Measurements from ENCODE around the gene ULK4. TPM values are rescaled to one million over a fixed set of nuclear protein-coding genes. Genes with fewer than 3 reads are reported as not detected.
"Not testable (repeated sequence)": the region's sequence is repeated elsewhere in the genome, so short reads cannot be mapped to it uniquely, and the experiment has no call there.

The ULK4 gene
- total RNA-seq, 1 experiment from 2014 or later: 6.3 TPM

DNA sequence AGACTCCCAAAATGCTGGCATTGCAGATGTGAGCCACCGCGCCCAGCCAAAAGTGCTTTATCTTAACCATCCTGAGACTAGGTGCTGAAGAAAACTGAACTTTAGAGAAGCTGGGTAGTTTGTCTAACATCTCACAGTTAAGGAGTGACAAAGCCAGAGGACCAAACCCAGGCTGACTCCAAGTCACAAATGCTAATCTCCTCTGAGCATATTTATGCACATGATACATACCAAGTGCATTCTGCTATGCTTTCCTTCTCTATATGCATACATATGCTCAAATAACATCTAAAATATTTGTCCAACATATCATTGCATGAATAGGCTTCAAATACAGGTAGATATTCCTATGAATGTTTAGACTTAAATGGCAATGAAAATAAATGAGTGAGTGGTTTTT, 505.7 kb downstream of the ULK4 start:
- no peaks in the 10 kb centered on the region for H3K9me2 ChIP-seq (ENCODE audit: insufficient read depth)
- no peaks in the 10 kb centered on the region for H3K9me3 ChIP-seq (ENCODE audit: control insufficient read depth in 1 of 2, insufficient read depth in 1 of 2, low read depth in 1 of 2, low read length in 2 of 2)
- no peak overlapping the region for H3K27ac ChIP-seq (ENCODE audit: low read depth, low read length)
- intact Hi-C loops (cut with micrococcal nuclease): no loop called here
- DNase-seq (ENCODE audit: low read depth, low spot score) (no peak), ATAC-seq (no peak)
- no peak overlapping the region for H3K4me2 ChIP-seq (ENCODE audit: low read length)
- TF ChIP-seq CTCF (IDR thresholded peaks at IDR 0.05 in 2 of 3, conservative IDR thresholded peaks at IDR 0.05 in 1 of 3; ENCODE audit: borderline replicate concordance in 1 of 3, insufficient read depth in 1 of 3, low read depth in 2 of 3, low read length in 2 of 3) (no peak), EZH2phosphoT487 (IDR thresholded peaks at IDR 0.05; ENCODE audit: borderline replicate concordance) (no peak), EGR1 (IDR thresholded peaks at IDR 0.05; ENCODE audit: low read depth) (no peak), TCF7L2 (IDR thresholded peaks at IDR 0.05; ENCODE audit: borderline replicate concordance, extremely low read depth, insufficient read depth, insufficient read length) (no peak), SP1 (IDR thresholded peaks at IDR 0.05; ENCODE audit: low read depth) (no peak), RAD21 (IDR thresholded peaks at IDR 0.05; ENCODE audit: low read depth) (no peak), SIN3A (IDR thresholded peaks at IDR 0.05; ENCODE audit: low read depth) (no peak), SRF (IDR thresholded peaks at IDR 0.05; ENCODE audit: low read depth) (no peak), ZFX (IDR thresholded peaks at IDR 0.05) (no peak), EZH2 (IDR thresholded peaks at IDR 0.05) (no peak)
- TF ChIP-seq, protein P1, sequence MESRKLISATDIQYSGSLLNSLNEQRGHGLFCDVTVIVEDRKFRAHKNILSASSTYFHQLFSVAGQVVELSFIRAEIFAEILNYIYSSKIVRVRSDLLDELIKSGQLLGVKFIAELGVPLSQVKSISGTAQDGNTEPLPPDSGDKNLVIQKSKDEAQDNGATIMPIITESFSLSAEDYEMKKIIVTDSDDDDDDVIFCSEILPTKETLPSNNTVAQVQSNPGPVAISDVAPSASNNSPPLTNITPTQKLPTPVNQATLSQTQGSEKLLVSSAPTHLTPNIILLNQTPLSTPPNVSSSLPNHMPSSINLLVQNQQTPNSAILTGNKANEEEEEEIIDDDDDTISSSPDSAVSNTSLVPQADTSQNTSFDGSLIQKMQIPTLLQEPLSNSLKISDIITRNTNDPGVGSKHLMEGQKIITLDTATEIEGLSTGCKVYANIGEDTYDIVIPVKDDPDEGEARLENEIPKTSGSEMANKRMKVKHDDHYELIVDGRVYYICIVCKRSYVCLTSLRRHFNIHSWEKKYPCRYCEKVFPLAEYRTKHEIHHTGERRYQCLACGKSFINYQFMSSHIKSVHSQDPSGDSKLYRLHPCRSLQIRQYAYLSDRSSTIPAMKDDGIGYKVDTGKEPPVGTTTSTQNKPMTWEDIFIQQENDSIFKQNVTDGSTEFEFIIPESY (IDR thresholded peaks at IDR 0.05; ENCODE audit: extremely low read depth, insufficient replicate concordance, low read length): no peak
- TF ChIP-seq, protein P2, sequence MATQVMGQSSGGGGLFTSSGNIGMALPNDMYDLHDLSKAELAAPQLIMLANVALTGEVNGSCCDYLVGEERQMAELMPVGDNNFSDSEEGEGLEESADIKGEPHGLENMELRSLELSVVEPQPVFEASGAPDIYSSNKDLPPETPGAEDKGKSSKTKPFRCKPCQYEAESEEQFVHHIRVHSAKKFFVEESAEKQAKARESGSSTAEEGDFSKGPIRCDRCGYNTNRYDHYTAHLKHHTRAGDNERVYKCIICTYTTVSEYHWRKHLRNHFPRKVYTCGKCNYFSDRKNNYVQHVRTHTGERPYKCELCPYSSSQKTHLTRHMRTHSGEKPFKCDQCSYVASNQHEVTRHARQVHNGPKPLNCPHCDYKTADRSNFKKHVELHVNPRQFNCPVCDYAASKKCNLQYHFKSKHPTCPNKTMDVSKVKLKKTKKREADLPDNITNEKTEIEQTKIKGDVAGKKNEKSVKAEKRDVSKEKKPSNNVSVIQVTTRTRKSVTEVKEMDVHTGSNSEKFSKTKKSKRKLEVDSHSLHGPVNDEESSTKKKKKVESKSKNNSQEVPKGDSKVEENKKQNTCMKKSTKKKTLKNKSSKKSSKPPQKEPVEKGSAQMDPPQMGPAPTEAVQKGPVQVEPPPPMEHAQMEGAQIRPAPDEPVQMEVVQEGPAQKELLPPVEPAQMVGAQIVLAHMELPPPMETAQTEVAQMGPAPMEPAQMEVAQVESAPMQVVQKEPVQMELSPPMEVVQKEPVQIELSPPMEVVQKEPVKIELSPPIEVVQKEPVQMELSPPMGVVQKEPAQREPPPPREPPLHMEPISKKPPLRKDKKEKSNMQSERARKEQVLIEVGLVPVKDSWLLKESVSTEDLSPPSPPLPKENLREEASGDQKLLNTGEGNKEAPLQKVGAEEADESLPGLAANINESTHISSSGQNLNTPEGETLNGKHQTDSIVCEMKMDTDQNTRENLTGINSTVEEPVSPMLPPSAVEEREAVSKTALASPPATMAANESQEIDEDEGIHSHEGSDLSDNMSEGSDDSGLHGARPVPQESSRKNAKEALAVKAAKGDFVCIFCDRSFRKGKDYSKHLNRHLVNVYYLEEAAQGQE (IDR thresholded peaks at IDR 0.05; ENCODE audit: low read depth): no peak
- no peaks in the 10 kb centered on the region for H4K20me1 ChIP-seq (ENCODE audit: insufficient read depth)
- H3K79me2 ChIP-seq (ENCODE audit: insufficient read depth, low read length): no peaks in the 10 kb centered on the region
- ChIA-PET POLR2A (no interaction called here), CTCF (no interaction called here), RAD21 (ENCODE audit: low non-redundant PET in 1 of 2, low total read pairs in 2 of 2, uncharacterized antibody in 2 of 2, unreplicated experiment in 2 of 2) (no interaction called here)
- H2AFZ ChIP-seq (ENCODE audit: low read depth, low read length, poor library complexity, severe bottlenecking): no peak overlapping the region
- BruUV-seq (replicated peaks): no TSS peak
- H3K4me1 ChIP-seq (ENCODE audit: control insufficient read depth in 1 of 2, insufficient read depth in 2 of 2, low read length in 2 of 2): no peaks in the 10 kb centered on the region
- H3K9ac ChIP-seq (ENCODE audit: low read length): no peak overlapping the region
- H3K36me3 ChIP-seq (ENCODE audit: control insufficient read depth in 1 of 2, insufficient read depth in 2 of 2, low read length in 2 of 2): no peaks in the 10 kb centered on the region
- H3K4me3 ChIP-seq (replicated peaks in 1 of 2; ENCODE audit: low read depth in 1 of 2, low read length in 2 of 2): no peak overlapping the region
- no peaks in the 10 kb centered on the region for H3K27me3 ChIP-seq (ENCODE audit: insufficient read depth, low read length)

GRCh38 chr3:41453618-41454017, 508.3 kb downstream of the ULK4 start:
- H3K9ac ChIP-seq (ENCODE audit: low read length); H3K4me1 ChIP-seq (ENCODE audit: control insufficient read depth in 1 of 2, insufficient read depth in 2 of 2, low read length in 2 of 2); H3K4me3 ChIP-seq (replicated peaks in 1 of 2; ENCODE audit: low read depth in 1 of 2, low read length in 2 of 2); H3K9me3 ChIP-seq (ENCODE audit: control insufficient read depth in 1 of 2, insufficient read depth in 1 of 2, low read depth in 1 of 2, low read length in 2 of 2); H3K27ac ChIP-seq (ENCODE audit: low read depth, low read length); POLR2A ChIA-PET; BruUV-seq (replicated peaks); H4K20me1 ChIP-seq (ENCODE audit: insufficient read depth); H3K36me3 ChIP-seq (ENCODE audit: control insufficient read depth in 1 of 2, insufficient read depth in 2 of 2, low read length in 2 of 2); DNase-seq (ENCODE audit: low read depth, low spot score); ATAC-seq; RAD21 ChIA-PET (ENCODE audit: low non-redundant PET in 1 of 2, low total read pairs in 2 of 2, uncharacterized antibody in 2 of 2, unreplicated experiment in 2 of 2); H3K79me2 ChIP-seq (ENCODE audit: insufficient read depth, low read length); H3K9me2 ChIP-seq (ENCODE audit: insufficient read depth); H3K27me3 ChIP-seq (ENCODE audit: insufficient read depth, low read length); H3K4me2 ChIP-seq (ENCODE audit: low read length); H2AFZ ChIP-seq (ENCODE audit: low read depth, low read length, poor library complexity, severe bottlenecking): not testable (repeated sequence)
- CTCF ChIA-PET: interaction anchor here (1.5 kb wide), 1 partner anchor 15 kb away, joined by 3 read pairs; no protein-coding TSS in a partner anchor
- intact Hi-C loops (cut with micrococcal nuclease): loop anchor here (5.0 kb wide), 1 partner anchor 429 kb away; no protein-coding TSS in a partner anchor
